Aorta (tissue), 5 donors: ENCODE measurements around the gene ZNF205. TPM values are rescaled to one million over a fixed set of nuclear protein-coding genes. Genes with fewer than 3 reads are reported as not detected.

Experiments used
- ATAC-seq: fragments of 200-7000 bp; cut with Tn5 transposase; one replicate; pipeline ENCODE4 v1.9.1; 2022; ENCODE audit warnings: moderate library complexity; ENCODE audit not compliant: low FRiP score
- DNase-seq, 2 donors: peaks; one replicate each; pipeline ENCODE4 v3.0.0-alpha.2; 2020
- H3K27ac ChIP-seq, 2 donors: one replicate each; pipeline ENCODE4 v1.5.1; 2013; ENCODE audit warnings: low read length in 2 of 2, mild to moderate bottlenecking in 2 of 2, moderate library complexity in 2 of 2, control low read depth in 1 of 2, inconsistent platforms in 1 of 2, low read depth in 1 of 2
- H3K27me3 ChIP-seq, 2 donors: one replicate each; pipeline ENCODE4 v1.6.1; 2013; ENCODE audit warnings: control low read depth in 1 of 2, low read length in 1 of 2, mild to moderate bottlenecking in 1 of 2, moderate library complexity in 1 of 2; ENCODE audit not compliant: insufficient read depth in 2 of 2, control insufficient read depth in 1 of 2
- H3K36me3 ChIP-seq, 2 donors: one replicate each; pipeline ENCODE4 v1.6.1; 2013; ENCODE audit warnings: control low read depth in 1 of 2, low read length in 1 of 2, mild to moderate bottlenecking in 1 of 2; ENCODE audit not compliant: insufficient read depth in 2 of 2, control insufficient read depth in 1 of 2
- H3K4me1 ChIP-seq, 2 donors: one replicate each; pipeline ENCODE4 v1.6.1; 2013; ENCODE audit warnings: low read length in 2 of 2, control low read depth in 1 of 2, mild to moderate bottlenecking in 1 of 2, moderate library complexity in 1 of 2; ENCODE audit not compliant: insufficient read depth in 2 of 2, control insufficient read depth in 1 of 2
- H3K4me3 ChIP-seq, 2 donors: one replicate each; pipeline ENCODE4 v1.5.1; 2013; ENCODE audit warnings: low read length in 2 of 2, control low read depth in 1 of 2, mild to moderate bottlenecking in 1 of 2
- H3K9me3 ChIP-seq: one replicate; pipeline ENCODE4 v1.6.1; 2013; ENCODE audit warnings: mild to moderate bottlenecking, low read length; ENCODE audit not compliant: control insufficient read depth
- WGBS, 2 donors: extraction: QIAGEN DNeasy Blood & Tissue Kit; methylation state at CpG; one replicate each; pipeline ENCODE4 v1.1.7; 2013; 5-methylcytosine and 5-hydroxymethylcytosine counted together
- intact Hi-C, 2 donors: fragments of 100-400 bp; cut with DNase I; formaldehyde crosslinking; loops; one replicate each; pipeline versions ENCODE4 v1.14.2 to v1.15.0; 2022
- polyA plus RNA-seq, 2 donors: library from polyadenylated mRNA; stranded (reverse); fragments of 200-250 nt; gene quantifications; one replicate each; pipeline ENCODE4 v1.2.3, GENCODE V29; 2013
- total RNA-seq, 2 donors: library from RNA; stranded (reverse); fragmentation: NEBNext Ultra II Directional; extraction: Animal tissue kit (Norgen Biotek cat#: 25700); gene quantifications; one replicate each; pipeline ENCODE4 v1.2.1, GENCODE V29; 2021
- donor health status: healthy with polysubstance abuse.
- donor health status: Bipolar disorder and iron deficiency.
- donor health status: DM: no; HTN: no; CAD: no.
- donor health status: DM: no; HTN: no; CAD: no.
- donor health status: DM: yes; HTN: yes; CAD: no.

ZNF205 gene
- total and polyA plus RNA-seq, 4 donors: 7.1 to 36.6 (median 9.5) TPM

DNA sequence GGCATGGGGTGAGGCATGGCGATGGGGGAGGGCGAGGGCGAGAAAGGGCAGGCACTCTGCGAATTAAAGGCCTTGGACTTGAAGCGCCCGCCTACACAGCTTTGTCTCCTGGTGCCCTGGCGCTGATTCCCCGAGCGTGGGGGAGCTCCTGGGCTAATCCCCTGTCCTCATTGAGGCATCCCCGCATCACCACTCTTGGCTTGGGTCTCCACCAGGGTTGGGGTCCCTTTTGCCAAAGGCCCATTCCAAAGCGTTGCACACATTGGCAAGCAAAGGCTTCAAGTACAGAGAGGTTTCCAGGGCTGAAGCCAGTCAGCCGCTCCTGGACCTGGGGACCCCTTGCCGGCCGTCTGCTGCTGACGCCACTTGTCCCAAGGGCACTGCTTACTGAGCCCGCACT lies 8.0 kb downstream of the ZNF205 start:
- intact Hi-C loops: no loop called here
- WGBS, 2 donors: 87 to 88% methylated on average over 16 of the region's 16 CpGs
- Histone ChIP-seq H3K9me3 (no peaks in the 10 kb centered on the region), H3K4me1 (no peaks in the 10 kb centered on the region), H3K27me3 (no peaks in the 10 kb centered on the region), H3K4me3 (no peak overlapping the region), H3K27ac (no peak overlapping the region), H3K36me3 (peaks cover 2 to 3% of the 10 kb centered on the region in 2 donors)
- no peak for DNase-seq
- no peak for ATAC-seq

DNA sequence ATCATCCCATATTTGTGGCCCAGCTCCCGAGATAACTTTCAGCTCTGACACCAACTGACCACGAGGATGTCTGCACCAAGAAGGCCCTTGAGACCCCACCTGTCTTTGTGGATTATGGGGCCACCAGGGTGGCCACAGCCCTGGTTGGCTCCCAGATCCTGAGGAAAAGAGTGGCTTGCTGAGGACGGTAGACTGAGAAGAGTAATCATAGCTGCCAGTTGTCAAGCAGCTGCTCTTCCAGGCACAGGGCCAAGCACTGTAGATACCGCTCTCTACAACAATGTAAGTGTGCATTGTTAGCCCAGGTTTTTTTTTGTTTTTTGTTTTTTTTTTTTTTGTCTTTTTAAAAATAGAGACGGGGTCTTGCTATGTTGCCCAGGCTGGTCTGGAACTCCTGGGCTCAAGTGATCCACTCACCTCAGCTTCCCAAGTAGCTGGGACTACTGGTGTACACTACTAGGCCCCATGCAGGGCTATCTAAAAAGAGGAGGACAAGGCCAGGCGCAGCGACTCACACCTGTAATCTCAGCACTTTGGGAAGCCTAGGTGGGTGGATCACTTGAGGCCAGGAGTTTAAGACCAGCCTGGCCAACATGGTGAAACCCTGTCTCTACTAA lies 9.6 kb downstream of the ZNF205 start:
- Histone ChIP-seq H3K9me3 (no peaks in the 10 kb centered on the region), H3K4me1 (no peaks in the 10 kb centered on the region), H3K27ac (no peak overlapping the region), H3K27me3 (no peaks in the 10 kb centered on the region), H3K4me3 (no peak overlapping the region), H3K36me3 (peaks cover 2 to 3% of the 10 kb centered on the region in 2 donors)
- DNase-seq (no peak), ATAC-seq (no peak)
- intact Hi-C loops: no loop called here
- WGBS, 2 donors: 80 to 82% methylated on average over 7 of the region's 7 CpGs

DNA sequence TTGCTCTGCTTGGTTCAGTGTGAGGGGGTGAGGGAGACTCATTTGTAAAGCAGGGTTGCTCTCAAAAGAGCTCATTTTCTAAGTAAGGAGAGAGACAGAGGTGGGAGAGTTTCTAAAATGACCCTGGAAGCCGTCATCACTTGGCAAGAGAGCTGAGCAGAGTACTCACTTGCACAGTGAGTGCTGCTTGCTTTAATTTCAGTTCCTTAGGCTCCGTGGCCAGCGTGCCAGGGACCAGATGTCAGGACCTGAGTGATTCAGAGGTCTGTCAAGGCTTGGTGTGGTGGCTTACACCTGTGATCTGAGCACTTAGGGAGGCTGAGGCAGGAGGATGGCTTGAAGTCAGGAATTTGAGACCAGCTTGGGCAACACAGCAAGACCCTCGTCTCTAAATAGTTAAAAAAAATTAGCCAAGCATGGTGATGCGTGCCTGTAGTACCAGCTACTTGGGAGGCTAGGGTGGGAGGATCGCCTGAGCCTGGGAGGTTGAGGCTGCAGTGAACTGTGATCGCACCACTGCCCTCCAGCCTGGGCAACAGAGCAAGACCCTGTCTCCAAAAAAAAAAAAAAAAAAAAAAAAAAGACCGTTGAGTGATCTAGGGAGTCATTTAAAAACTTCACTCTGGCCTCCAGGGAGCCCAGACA lies 10.7 kb downstream of the ZNF205 start:
- DNase-seq: no peak
- ATAC-seq: no peak
- intact Hi-C loops: no loop called here

GRCh38 chr16:3123986-3124886 lies 11.8 kb downstream of the ZNF205 start:
- Histone ChIP-seq H3K4me1 (no peaks in the 10 kb centered on the region), H3K27ac (peak overlapping the region in 1 of 2 donors; percentile 9), H3K27me3 (no peaks in the 10 kb centered on the region), H3K4me3 (peak overlapping the region; percentile 2 to 51), H3K9me3 (no peaks in the 10 kb centered on the region), H3K36me3 (peaks cover 2 to 3% of the 10 kb centered on the region in 2 donors)
- 0% methylated on average over 70 to 72 of the region's 72 CpGs for WGBS, 2 donors
- peak; percentile 97 for ATAC-seq
- intact Hi-C loops: loop anchor here in 1 of 2 donors (2.0 kb wide), 1 partner anchor 65 kb away; no protein-coding TSS in a partner anchor
- peak; percentile 98 for DNase-seq

More for the DNA sequence above, 10.7 kb downstream of the ZNF205 start:
- Histone ChIP-seq H3K27ac (no peak overlapping the region), H3K9me3 (no peaks in the 10 kb centered on the region), H3K27me3 (no peaks in the 10 kb centered on the region), H3K4me3 (no peak overlapping the region), H3K36me3 (peaks cover 2 to 3% of the 10 kb centered on the region in 2 donors), H3K4me1 (no peaks in the 10 kb centered on the region)
- 58 to 65% methylated on average over 8 of the region's 8 CpGs for WGBS, 2 donors

DNA sequence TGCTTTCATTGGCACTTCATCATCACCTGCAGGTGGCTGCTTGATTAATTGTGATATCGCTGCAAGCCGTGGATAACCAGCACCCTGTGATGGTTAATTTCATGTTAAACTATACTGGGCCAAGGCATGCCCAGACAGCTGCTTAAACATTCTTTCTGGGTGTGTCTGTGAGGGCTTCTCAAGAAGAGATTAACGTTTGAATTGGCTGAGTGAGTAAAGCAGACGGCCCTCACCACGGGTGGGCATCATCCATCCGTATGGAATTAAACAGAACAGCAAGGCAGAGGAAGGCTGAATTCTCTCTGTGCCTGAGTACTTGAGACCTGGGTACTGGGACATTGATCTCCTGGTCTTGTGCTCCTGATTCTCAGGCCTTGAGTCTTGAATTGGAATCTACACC lies 15.4 kb downstream of the ZNF205 start:
- ATAC-seq (no peak), DNase-seq (no peak)
- 70 to 79% methylated on average over 6 of the region's 6 CpGs for WGBS, 2 donors
- H3K36me3 ChIP-seq: no peaks in the 10 kb centered on the region
- no peaks in the 10 kb centered on the region for H3K4me1 ChIP-seq
- H3K27ac ChIP-seq: no peak overlapping the region
- no peaks in the 10 kb centered on the region for H3K9me3 ChIP-seq
- intact Hi-C loops: loop anchor here in 1 of 2 donors (5.0 kb wide), 1 partner anchor 70 kb away; no protein-coding TSS in a partner anchor
- H3K27me3 ChIP-seq: no peaks in the 10 kb centered on the region
- H3K4me3 ChIP-seq: no peak overlapping the region

DNA sequence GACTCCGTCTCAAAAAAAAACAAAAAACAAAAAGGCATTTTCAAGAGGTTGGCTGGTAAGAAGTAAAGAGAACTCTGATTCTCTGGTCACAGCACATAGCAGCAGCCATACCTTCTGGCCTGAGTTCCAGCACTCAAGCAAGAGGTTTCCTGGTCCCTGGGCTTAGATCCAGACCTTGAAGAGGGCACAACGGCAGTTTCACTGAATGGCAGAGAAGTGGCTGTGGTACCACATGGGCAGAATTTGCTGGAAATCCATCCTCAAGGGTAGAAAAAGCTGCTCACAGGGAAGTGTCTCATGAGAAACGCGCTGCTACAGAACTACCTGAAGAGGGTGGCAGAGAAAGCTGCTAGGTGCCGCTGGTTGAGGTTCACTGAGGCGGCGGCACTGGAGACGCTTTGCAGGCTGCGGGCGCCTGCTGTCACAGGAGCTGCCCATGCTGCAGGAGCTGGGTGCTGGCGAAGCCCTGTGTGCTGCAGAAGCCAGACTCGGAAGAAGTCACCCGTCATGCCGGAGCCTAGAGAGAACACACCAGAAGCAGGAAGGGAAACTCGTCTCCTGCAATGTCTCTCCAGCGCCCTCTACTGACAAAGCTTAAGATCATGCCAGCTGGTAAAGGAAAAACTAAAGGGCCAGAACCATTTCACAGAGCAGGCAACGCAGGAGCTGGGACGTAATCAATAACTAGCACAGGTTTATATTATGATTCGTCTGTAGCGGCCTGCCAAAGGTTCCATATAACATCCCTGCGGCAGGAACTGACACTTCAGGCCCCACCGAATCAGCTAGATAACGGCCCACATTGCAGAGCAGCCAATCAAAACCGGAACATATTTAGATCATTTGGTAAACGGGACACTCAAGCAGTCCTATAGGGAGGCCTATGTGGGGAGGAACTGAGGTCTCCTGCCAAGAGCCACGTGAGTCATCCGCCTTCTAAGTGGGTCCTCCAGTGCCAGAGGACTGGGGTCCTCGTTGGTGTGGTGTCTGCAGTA lies 17.0 kb downstream of the ZNF205 start:
- H3K9me3 ChIP-seq: no peaks in the 10 kb centered on the region
- H3K4me1 ChIP-seq: no peaks in the 10 kb centered on the region
- H3K36me3 ChIP-seq: no peaks in the 10 kb centered on the region
- H3K27ac ChIP-seq: peak overlapping the region in 1 of 2 donors; percentile 83
- ATAC-seq: peak; percentile 87
- intact Hi-C loops: loop anchor here (1.0 to 5.0 kb wide), 2 partner anchors 70 to 72 kb away; no protein-coding TSS in a partner anchor
- DNase-seq: peak; percentile 81 to 84
- 2 to 6% methylated on average over 28 of the region's 28 CpGs for WGBS, 2 donors
- no peaks in the 10 kb centered on the region for H3K27me3 ChIP-seq
- peak overlapping the region in 1 of 2 donors; percentile 9 for H3K4me3 ChIP-seq

DNA sequence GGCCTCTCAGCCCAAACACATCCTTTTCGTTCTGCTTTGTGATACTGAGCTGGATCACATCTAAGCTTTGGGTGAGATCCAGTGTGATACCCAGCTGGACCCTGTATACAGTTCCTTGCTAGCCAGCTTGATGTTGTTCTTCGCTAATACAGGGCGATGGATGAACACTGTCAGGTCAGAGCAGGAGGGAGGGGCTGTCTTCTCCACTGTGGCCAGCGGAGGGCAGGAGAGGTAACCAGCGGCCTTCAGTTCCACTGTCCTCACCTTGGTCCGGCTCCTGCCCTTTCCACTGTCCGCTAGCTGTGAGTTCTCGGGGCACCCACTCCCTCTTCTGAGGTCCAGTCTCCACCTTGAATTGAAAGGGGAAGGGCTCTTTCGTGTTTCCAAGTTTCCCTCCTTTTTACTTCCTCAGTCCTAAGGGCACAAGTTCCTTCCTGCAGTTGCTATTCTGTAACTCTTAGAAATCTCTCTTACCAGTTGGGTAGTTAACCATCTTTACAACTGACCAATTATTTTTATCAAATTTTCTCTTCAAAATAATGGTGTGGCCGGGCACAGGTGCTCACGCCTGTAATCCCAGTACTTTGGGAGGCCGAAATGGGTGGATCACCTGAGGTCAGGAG lies 19.5 kb downstream of the ZNF205 start:
- H3K27ac ChIP-seq: no peak overlapping the region
- no peak for DNase-seq
- no peak for ATAC-seq
- no peaks in the 10 kb centered on the region for H3K4me1 ChIP-seq
- no peak overlapping the region for H3K4me3 ChIP-seq
- intact Hi-C loops: no loop called here
- no peaks in the 10 kb centered on the region for H3K27me3 ChIP-seq
- WGBS, 2 donors: 69 to 70% methylated on average over 12 of the region's 12 CpGs
- no peaks in the 10 kb centered on the region for H3K9me3 ChIP-seq
- H3K36me3 ChIP-seq: no peaks in the 10 kb centered on the region
